GM21360 (cell line): ENCODE measurements around the gene PRDM1.

Source experiments
- ATAC-seq: cut with Tn5 transposase; IDR thresholded peaks from one replicate; pipeline ENCODE4 v1.9.1; 2021; ENCODE audit warnings: mild to moderate bottlenecking, moderate library complexity; ENCODE audit not compliant: unreplicated experiment

PRDM1 gene

GRCh38 chr6:106085984-106086813 is at the start of gene PRDM1:
Gene PRDM1, plus strand, starts transcription at chr6:106086336. Its CDS starts 218 bp downstream, at chr6:106086554.
- ATAC-seq, result peak; percentile 74

- ATAC-seq, result no peak
These were observed 49.1 kb upstream of the PRDM1 start for GRCh38 chr6:106037060-106037459.

- no peak for ATAC-seq
These were observed 46.1 kb upstream of the PRDM1 start for GRCh38 chr6:106039897-106040592.

GRCh38 chr6:106044151-106044550 is 42.0 kb upstream of the PRDM1 start:
- no peak for ATAC-seq

- ATAC-seq, result no peak
These were observed 41.1 kb upstream of the PRDM1 start for GRCh38 chr6:106045077-106045476.

GRCh38 chr6:106046116-106046853 is 39.9 kb upstream of the PRDM1 start:
- ATAC-seq, result no peak

GRCh38 chr6:106046854-106047200 is 39.3 kb upstream of the PRDM1 start:
- no peak for ATAC-seq

- no peak for ATAC-seq
These were observed 37.8 kb upstream of the PRDM1 start for GRCh38 chr6:106048336-106048735.

GRCh38 chr6:106050538-106050937 is 35.6 kb upstream of the PRDM1 start:
- ATAC-seq, result no peak

- no peak for ATAC-seq
These were observed 34.9 kb upstream of the PRDM1 start for GRCh38 chr6:106051226-106051625.

GRCh38 chr6:106053484-106054205 is 32.5 kb upstream of the PRDM1 start:
- ATAC-seq, result no peak

- no peak for ATAC-seq
These were observed 30.6 kb upstream of the PRDM1 start for GRCh38 chr6:106055489-106055888.

GRCh38 chr6:106056060-106056745 is 29.9 kb upstream of the PRDM1 start:
- no peak for ATAC-seq

GRCh38 chr6:106056746-106057390 is 29.3 kb upstream of the PRDM1 start:
- no peak for ATAC-seq

- no peak for ATAC-seq
These were observed 26.8 kb upstream of the PRDM1 start for GRCh38 chr6:106059331-106059730.

GRCh38 chr6:106060167-106060566 is 26.0 kb upstream of the PRDM1 start:
- no peak for ATAC-seq

- no peak for ATAC-seq
These were observed 22.7 kb upstream of the PRDM1 start for GRCh38 chr6:106063448-106063850.

- ATAC-seq, result no peak
These were observed 22.0 kb upstream of the PRDM1 start for GRCh38 chr6:106064142-106064541.

- ATAC-seq, result no peak
These were observed 21.4 kb upstream of the PRDM1 start for GRCh38 chr6:106064756-106065155.

GRCh38 chr6:106066989-106067388 is 19.1 kb upstream of the PRDM1 start:
- ATAC-seq, result no peak
